Activated CD8-positive, alpha-beta memory T cell treated with anti-CD3 and anti-CD28 coated beads for 48 hours (primary cell): ENCODE data around the gene LAMTOR4.
"Not testable (repeated sequence)": the region's sequence is repeated elsewhere in the genome, so short reads cannot be mapped to it uniquely, and the experiment has no call there.

Experiments used
- DNase-seq, 3 experiments: peaks; one replicate each; pipeline ENCODE4 v3.0.0-alpha.2; 2020; ENCODE audit warnings: low read depth in 2 of 3, low spot score in 2 of 3

Gene LAMTOR4

GRCh38 chr7:100195901-100196322 is 47.2 kb downstream of the LAMTOR4 start:
- not testable (repeated sequence) for DNase-seq

DNA sequence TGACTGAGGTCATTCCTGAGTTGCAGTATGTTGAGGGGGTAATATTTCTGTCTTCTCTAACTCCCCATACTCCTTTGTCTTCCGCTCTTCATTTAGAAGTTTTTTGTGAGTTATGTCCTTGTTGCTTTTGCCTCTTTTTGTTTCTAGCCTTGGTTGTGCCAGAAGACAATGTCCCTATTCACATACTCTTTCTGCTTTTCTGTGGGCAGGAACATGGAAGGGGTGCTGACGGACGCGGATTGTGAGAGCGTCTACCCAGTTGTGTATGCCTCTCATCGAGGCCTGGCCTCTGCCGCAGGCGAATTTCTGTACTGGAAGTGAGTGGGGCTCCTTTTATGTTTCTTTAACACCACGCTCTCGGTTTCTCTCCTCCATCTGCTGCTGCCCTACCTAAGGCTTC is 49.5 kb downstream of the LAMTOR4 start:
- no peak for DNase-seq

- DNase-seq = no peak
Observed at GRCh38 chr7:100200693-100201092, 52.0 kb downstream of the LAMTOR4 start.
